Stimulated activated CD4-positive, alpha-beta T cell treated with anti-CD3 and anti-CD28 coated beads, TNF-alpha, amount 100 ng/mL, for 1 hour (primary cell): Measurements from ENCODE around the gene MED14.

Experiments
- DNase-seq, 3 donors: peaks; one replicate each; pipeline ENCODE4 v3.0.0-alpha.2; 2020; ENCODE audit warnings: low read depth in 3 of 3, low spot score in 1 of 3

MED14 gene

GRCh38 chrX:40729598-40730584 is 5.5 kb downstream of the MED14 start:
- DNase-seq, result no peak

GRCh38 chrX:40727581-40728252 is 7.6 kb downstream of the MED14 start:
- no peak for DNase-seq

GRCh38 chrX:40727093-40727492 is 8.2 kb downstream of the MED14 start:
- DNase-seq, result no peak

GRCh38 chrX:40722930-40723329 is 12.4 kb downstream of the MED14 start:
- DNase-seq, result no peak

GRCh38 chrX:40721489-40722106 is 13.7 kb downstream of the MED14 start:
- no peak for DNase-seq

- no peak for DNase-seq
These were observed 14.6 kb downstream of the MED14 start for GRCh38 chrX:40720792-40721191.

- DNase-seq, result no peak
These were observed 15.0 kb downstream of the MED14 start for GRCh38 chrX:40720339-40720738.

- DNase-seq, result no peak
These were observed 15.6 kb downstream of the MED14 start for GRCh38 chrX:40719731-40720130.

GRCh38 chrX:40719218-40719617 is 16.1 kb downstream of the MED14 start:
- DNase-seq, result no peak

- no peak for DNase-seq
These were observed 25.9 kb downstream of the MED14 start for GRCh38 chrX:40709395-40709794.

GRCh38 chrX:40705658-40706312 is 29.6 kb downstream of the MED14 start:
- no peak for DNase-seq

- DNase-seq, result no peak
These were observed 34.6 kb downstream of the MED14 start for GRCh38 chrX:40700640-40701342.

GRCh38 chrX:40698851-40699250 is 36.5 kb downstream of the MED14 start:
- DNase-seq, result no peak

- no peak for DNase-seq
These were observed 40.5 kb downstream of the MED14 start for GRCh38 chrX:40694802-40695201.

GRCh38 chrX:40688929-40689328 is 46.4 kb downstream of the MED14 start:
- no peak for DNase-seq

- DNase-seq, result no peak
These were observed 48.2 kb downstream of the MED14 start for GRCh38 chrX:40687169-40687568.

- no peak for DNase-seq
These were observed 49.9 kb downstream of the MED14 start for GRCh38 chrX:40685362-40685918.

GRCh38 chrX:40684092-40684491 is 51.2 kb downstream of the MED14 start:
- DNase-seq, result no peak

- DNase-seq, result no peak
These were observed 52.1 kb downstream of the MED14 start for GRCh38 chrX:40683245-40683644.

- DNase-seq, result no peak
These were observed 64.2 kb downstream of the MED14 start for GRCh38 chrX:40671126-40671525.
